ENCODE measurements around the gene DIAPH3. TPM values are rescaled to one million over a fixed set of nuclear protein-coding genes. Genes with fewer than 3 reads are reported as not detected.

Gene DIAPH3
- total and polyA plus RNA-seq, 2 of the 8 experiments (the other 6 are each of a cell fraction or from before 2014, with no cell fraction given), result 8.0 to 30.8 TPM

GRCh38 chr13:59901191-59901590, 262.5 kb downstream of the DIAPH3 start:
- Histone ChIP-seq H2BK5ac (ENCODE audit: low read depth, low read length) (no peak overlapping the region), H3K36me3 (ENCODE audit: control insufficient read depth in 2 of 4, insufficient read depth in 4 of 4, low read length in 3 of 4) (no peaks in the 10 kb centered on the region), H2BK15ac (ENCODE audit: low read length) (no peak overlapping the region), H3K4ac (replicated peaks; ENCODE audit: insufficient read length, low read depth, low read length) (no peak overlapping the region), H3K79me1 (ENCODE audit: low read depth, low read length) (no peaks in the 10 kb centered on the region), H2BK12ac (ENCODE audit: low read depth, low read length) (no peak overlapping the region), H3K27me3 (replicated peaks in 1 of 4; ENCODE audit: control insufficient read depth in 3 of 4, extremely low read depth in 1 of 4, insufficient read depth in 3 of 4, low read length in 3 of 4) (no peaks in the 10 kb centered on the region), H3K23me2 (ENCODE audit: low read depth, low read length) (no peaks in the 10 kb centered on the region), H3K14ac (ENCODE audit: insufficient read length) (no peak overlapping the region), H3K9me3 (ENCODE audit: insufficient read depth in 2 of 2, low read depth in 1 of 2, low read length in 1 of 2) (no peaks in the 10 kb centered on the region), H3K4me3 (ENCODE audit: extremely low read depth in 1 of 4, insufficient read depth in 2 of 4, low read depth in 3 of 4, low read length in 4 of 4) (no peak overlapping the region), H3K23ac (ENCODE audit: insufficient read length) (no peak overlapping the region), H3K27ac (ENCODE audit: low read depth, low read length) (no peak overlapping the region), H2BK20ac (ENCODE audit: low read length) (no peak overlapping the region), H2BK120ac (replicated peaks; ENCODE audit: low read depth, low read length) (no peak overlapping the region), H4K91ac (replicated peaks; ENCODE audit: insufficient read length, low read length) (no peak overlapping the region), H4K5ac (ENCODE audit: insufficient read length, low read depth, low read length) (no peak overlapping the region), H3K4me1 (replicated peaks in 1 of 4; ENCODE audit: control insufficient read depth in 3 of 4, insufficient read depth in 4 of 4, low read length in 3 of 4) (no peaks in the 10 kb centered on the region), H3K18ac (ENCODE audit: extremely low read depth, low read length) (no peak overlapping the region), H2AK5ac (ENCODE audit: low read depth, low read length) (no peak overlapping the region), H4K8ac (ENCODE audit: extremely low read depth, insufficient read depth, low read length) (no peak overlapping the region), H4K20me1 (replicated peaks in 1 of 2; ENCODE audit: control insufficient read depth in 1 of 2, insufficient read depth in 2 of 2, low read length in 2 of 2) (no peaks in the 10 kb centered on the region), H2AFZ (ENCODE audit: low read length) (no peak overlapping the region), H3K4me2 (ENCODE audit: insufficient read depth in 1 of 2, low read depth in 2 of 2, low read length in 2 of 2) (no peak overlapping the region), H3K79me2 (ENCODE audit: control insufficient read depth in 1 of 2, insufficient read depth in 2 of 2, low read length in 2 of 2) (no peaks in the 10 kb centered on the region), H3K56ac (replicated peaks; ENCODE audit: insufficient read length, low read depth, low read length) (no peak overlapping the region), H3K9ac (replicated peaks in 1 of 4; ENCODE audit: extremely low read depth in 1 of 4, low read depth in 3 of 4, low read length in 3 of 4) (no peak overlapping the region)
- ChIA-PET CTCF (ENCODE audit: partially characterized antibody) (no interaction called here), POLR2A (ENCODE audit: partially characterized antibody) (no interaction called here)
- no peak for FAIRE-seq
- no peak for DNase-seq (ENCODE audit: low read depth in 1 of 2, low spot score in 2 of 2)
- WGBS, 2 experiments (ENCODE audit: extremely low coverage in 1 of 2, insufficient coverage in 1 of 2, insufficient read length in 1 of 2, insufficient replicate concordance in 2 of 2, low coverage in 1 of 2, low lambda C conversion rate in 2 of 2, missing lambda C conversion rate in 1 of 2), result 86% methylated on average over 3 of the region's 3 CpGs; no CpG with 5 or more reads in 1 of the 2 experiments
- no peak for TF ChIP-seq POLR2AphosphoS5 (IDR thresholded peaks at IDR 0.05; ENCODE audit: low read depth, low read length)
- no peak for TF ChIP-seq SP2 (IDR thresholded peaks at IDR 0.05; ENCODE audit: low read length)
- no peak for TF ChIP-seq CEBPB (IDR thresholded peaks at IDR 0.05; ENCODE audit: low read depth, low read length)
- no peak for TF ChIP-seq RXRA (IDR thresholded peaks at IDR 0.05; ENCODE audit: insufficient read depth, low read depth, low read length)
- no peak for TF ChIP-seq FOSL1 (IDR thresholded peaks at IDR 0.05; ENCODE audit: insufficient read depth, low read depth, low read length)
- TF ChIP-seq YY1 (IDR thresholded peaks at IDR 0.05; ENCODE audit: low read depth, low read length), result no peak
- no peak for TF ChIP-seq ATF2 (IDR thresholded peaks at IDR 0.05; ENCODE audit: low read length)
- no peak for TF ChIP-seq TEAD4 (IDR thresholded peaks at IDR 0.05; ENCODE audit: low read depth, low read length)
- no peak for TF ChIP-seq KDM5A (IDR thresholded peaks at IDR 0.05; ENCODE audit: low read length)
- TF ChIP-seq CHD1 (IDR thresholded peaks at IDR 0.05; ENCODE audit: low read depth, low read length), result no peak
- no peak for TF ChIP-seq PHF8 (conservative IDR thresholded peaks at IDR 0.05; ENCODE audit: low read depth, low read length)
- TF ChIP-seq POLR2A (IDR thresholded peaks at IDR 0.05; ENCODE audit: control extremely low read depth in 1 of 2, low read depth in 2 of 2, low read length in 2 of 2), result no peak

Data from H1 (cell line).